Measurements from ENCODE around the gene ARL4A. TPM values are rescaled to one million over a fixed set of nuclear protein-coding genes. Genes with fewer than 3 reads are reported as not detected.

The ARL4A gene
- total and polyA plus RNA-seq, 2 of the 13 experiments (the other 11 are each of a cell fraction or from before 2014, with no cell fraction given) = 10.8 to 25.6 TPM

DNA sequence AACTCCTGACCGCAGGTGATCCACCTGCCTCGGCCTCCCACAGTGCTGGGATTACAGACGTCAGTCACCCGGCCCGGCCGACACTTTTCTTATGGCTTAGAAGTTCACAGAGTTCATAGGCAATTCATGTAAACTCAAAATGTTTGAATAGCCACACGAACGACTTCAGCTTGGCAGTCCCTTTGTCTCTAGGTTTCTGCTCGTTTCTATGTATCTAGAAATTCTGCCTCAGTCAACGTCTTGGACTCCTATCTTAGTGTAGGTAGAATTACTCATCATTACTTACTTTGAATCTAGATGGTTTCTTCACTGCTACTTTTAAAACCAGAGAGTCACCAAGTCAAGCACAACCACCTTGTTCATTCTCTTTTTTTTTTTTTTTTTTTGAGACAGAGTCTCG is 23.7 kb downstream of the ARL4A start:
- H3K27ac ChIP-seq (ENCODE audit: extremely low read length, insufficient read depth, low read length) = no peak overlapping the region
- in situ Hi-C loops (cut with HindIII; ENCODE audit: extremely low pct_ligation_motif_present, low pct_unique_long_range_greater_than_20kb) = no loop called here

DNA sequence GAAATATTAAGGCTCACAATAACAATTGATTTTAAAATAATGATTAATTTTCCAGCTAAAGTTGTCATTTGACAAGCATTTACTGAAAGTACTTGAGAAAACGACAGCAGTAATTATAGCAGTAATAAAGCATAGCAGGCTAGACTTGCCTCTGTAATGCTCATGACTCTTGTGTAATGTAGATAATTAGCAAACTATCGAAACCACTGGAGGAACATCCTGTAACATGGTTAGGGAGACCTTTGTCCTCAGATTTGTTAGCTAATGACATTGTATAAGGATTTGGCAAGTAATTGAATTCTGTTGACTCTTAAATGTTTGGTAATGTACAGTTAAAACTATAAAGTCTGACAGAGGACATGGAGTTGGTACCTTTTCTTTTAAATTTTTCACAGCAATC is 24.8 kb downstream of the ARL4A start:
- CTCF ChIA-PET (ENCODE audit: low intra/inter-chr PET ratio, low total read pairs) = no interaction called here
- H2AFZ ChIP-seq (ENCODE audit: low read length) = no peak overlapping the region
- no TSS peak for BruUV-seq (replicated peaks)
- H3K4me3 ChIP-seq (replicated peaks in 1 of 3; ENCODE audit: insufficient read depth in 1 of 3, low read depth in 2 of 3, low read length in 3 of 3) = no peak overlapping the region
- DNase-seq (ENCODE audit: low spot score) = peak; percentile 69
- peaks cover 40% of the 10 kb centered on the region for H3K4me1 ChIP-seq (ENCODE audit: insufficient read depth, low read length)
- peak; percentile 42; the same call in 2 of the 3 replicates for ATAC-seq
- no peaks in the 10 kb centered on the region for H3K36me3 ChIP-seq (replicated peaks in 1 of 2; ENCODE audit: control insufficient read depth in 1 of 2, insufficient read depth in 2 of 2, low read length in 2 of 2)
- intact Hi-C loops (cut with micrococcal nuclease; ENCODE audit: unreplicated experiment) (no loop called here), in situ Hi-C loops (cut with HindIII; ENCODE audit: extremely low pct_ligation_motif_present, low pct_unique_long_range_greater_than_20kb) (no loop called here)
- H3K9me3 ChIP-seq (ENCODE audit: low read length) = no peaks in the 10 kb centered on the region
- H3K9ac ChIP-seq (ENCODE audit: insufficient read depth, low read depth, low read length) = no peak overlapping the region
- H4K20me1 ChIP-seq (ENCODE audit: insufficient read depth, low read length) = no peaks in the 10 kb centered on the region
- POLR2A ChIA-PET = interaction anchor here (1.0 kb wide), 1 partner anchor 25 kb away, joined by 4 read pairs; the partner anchor contains the start of gene ARL4A
- 2% methylated on average over 2 of the region's 2 CpGs for WGBS (ENCODE audit: low lambda C conversion rate)
- H3K27ac ChIP-seq (ENCODE audit: extremely low read length, insufficient read depth, low read length) = no peak overlapping the region
- no peaks in the 10 kb centered on the region for H3K27me3 ChIP-seq (ENCODE audit: control insufficient read depth in 1 of 2, insufficient read depth in 2 of 2, low read length in 2 of 2)
- FAIRE-seq = no peak
- no peak overlapping the region for H3K4me2 ChIP-seq (ENCODE audit: low read depth, low read length)
- H3K79me2 ChIP-seq (ENCODE audit: insufficient read depth, low read length) = no peaks in the 10 kb centered on the region
- no peak for TF ChIP-seq ZNF777 (CRISPR knock-in tag; IDR thresholded peaks at IDR 0.05)
- TF ChIP-seq PTBP1 (IDR thresholded peaks at IDR 0.05; ENCODE audit: low read depth, low read length, poor library complexity, severe bottlenecking) = no peak
- no peak for TF ChIP-seq NONO (IDR thresholded peaks at IDR 0.05)
- no peak for TF ChIP-seq NONO (CRISPR knock-in tag; conservative IDR thresholded peaks at IDR 0.05)
- TF ChIP-seq FOXA3 (CRISPR knock-in tag; IDR thresholded peaks at IDR 0.05) = peak; percentile 8; the same call in 1 of the 2 replicates
- no peak for TF ChIP-seq HOXA9 (CRISPR knock-in tag; IDR thresholded peaks at IDR 0.05; ENCODE audit: borderline replicate concordance)
- TF ChIP-seq GLI4 (CRISPR knock-in tag; IDR thresholded peaks at IDR 0.05; ENCODE audit: borderline replicate concordance) = no peak
- no peak for TF ChIP-seq KDM1A (CRISPR knock-in tag; IDR thresholded peaks at IDR 0.05)
- TF ChIP-seq, protein P1, sequence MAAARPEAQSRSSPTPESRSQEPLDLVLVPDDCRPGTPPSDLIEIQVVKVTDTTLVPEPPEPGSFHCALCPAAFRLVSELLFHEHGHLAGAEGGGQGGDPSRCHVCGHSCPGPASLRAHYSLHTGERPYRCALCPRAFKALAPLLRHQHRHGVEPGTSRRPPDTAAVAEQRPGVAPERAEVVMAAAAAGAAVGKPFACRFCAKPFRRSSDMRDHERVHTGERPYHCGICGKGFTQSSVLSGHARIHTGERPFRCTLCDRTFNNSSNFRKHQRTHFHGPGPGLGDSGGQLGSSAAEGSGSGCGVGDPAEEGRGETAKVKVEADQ (CRISPR knock-in tag; IDR thresholded peaks at IDR 0.05; ENCODE audit: borderline replicate concordance) = no peak
- TF ChIP-seq POLR2AphosphoS2 (IDR thresholded peaks at IDR 0.05; ENCODE audit: low read depth, low read length) = no peak
- TF ChIP-seq NFIB (CRISPR knock-in tag; IDR thresholded peaks at IDR 0.05; ENCODE audit: borderline replicate concordance) = no peak
- no peak for TF ChIP-seq ZNF510 (CRISPR knock-in tag; IDR thresholded peaks at IDR 0.05; ENCODE audit: low read depth)
- TF ChIP-seq, protein P2, sequence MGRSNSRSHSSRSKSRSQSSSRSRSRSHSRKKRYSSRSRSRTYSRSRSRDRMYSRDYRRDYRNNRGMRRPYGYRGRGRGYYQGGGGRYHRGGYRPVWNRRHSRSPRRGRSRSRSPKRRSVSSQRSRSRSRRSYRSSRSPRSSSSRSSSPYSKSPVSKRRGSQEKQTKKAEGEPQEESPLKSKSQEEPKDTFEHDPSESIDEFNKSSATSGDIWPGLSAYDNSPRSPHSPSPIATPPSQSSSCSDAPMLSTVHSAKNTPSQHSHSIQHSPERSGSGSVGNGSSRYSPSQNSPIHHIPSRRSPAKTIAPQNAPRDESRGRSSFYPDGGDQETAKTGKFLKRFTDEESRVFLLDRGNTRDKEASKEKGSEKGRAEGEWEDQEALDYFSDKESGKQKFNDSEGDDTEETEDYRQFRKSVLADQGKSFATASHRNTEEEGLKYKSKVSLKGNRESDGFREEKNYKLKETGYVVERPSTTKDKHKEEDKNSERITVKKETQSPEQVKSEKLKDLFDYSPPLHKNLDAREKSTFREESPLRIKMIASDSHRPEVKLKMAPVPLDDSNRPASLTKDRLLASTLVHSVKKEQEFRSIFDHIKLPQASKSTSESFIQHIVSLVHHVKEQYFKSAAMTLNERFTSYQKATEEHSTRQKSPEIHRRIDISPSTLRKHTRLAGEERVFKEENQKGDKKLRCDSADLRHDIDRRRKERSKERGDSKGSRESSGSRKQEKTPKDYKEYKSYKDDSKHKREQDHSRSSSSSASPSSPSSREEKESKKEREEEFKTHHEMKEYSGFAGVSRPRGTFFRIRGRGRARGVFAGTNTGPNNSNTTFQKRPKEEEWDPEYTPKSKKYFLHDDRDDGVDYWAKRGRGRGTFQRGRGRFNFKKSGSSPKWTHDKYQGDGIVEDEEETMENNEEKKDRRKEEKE (IDR thresholded peaks at IDR 0.05) = no peak
- TF ChIP-seq HNF4A (CRISPR knock-in tag; IDR thresholded peaks at IDR 0.05) = peak; percentile 56
- 0 out of 2 replicates have a peak, but pooled peaks have one; percentile 28 for TF ChIP-seq ZNF614 (CRISPR knock-in tag; IDR thresholded peaks at IDR 0.05; ENCODE audit: borderline replicate concordance)

More for the DNA sequence above, 23.7 kb downstream of the ARL4A start:
- ATAC-seq (no peak), FAIRE-seq (no peak), DNase-seq (ENCODE audit: low spot score) (no peak)
- Histone ChIP-seq H3K4me1 (ENCODE audit: insufficient read depth, low read length) (peaks cover 32% of the 10 kb centered on the region), H3K36me3 (replicated peaks in 1 of 2; ENCODE audit: control insufficient read depth in 1 of 2, insufficient read depth in 2 of 2, low read length in 2 of 2) (no peaks in the 10 kb centered on the region), H4K20me1 (ENCODE audit: insufficient read depth, low read length) (no peaks in the 10 kb centered on the region), H3K9me3 (ENCODE audit: low read length) (no peaks in the 10 kb centered on the region), H3K27me3 (ENCODE audit: control insufficient read depth in 1 of 2, insufficient read depth in 2 of 2, low read length in 2 of 2) (no peaks in the 10 kb centered on the region), H2AFZ (ENCODE audit: low read length) (no peak overlapping the region), H3K9ac (ENCODE audit: insufficient read depth, low read depth, low read length) (no peak overlapping the region), H3K4me3 (replicated peaks in 1 of 3; ENCODE audit: insufficient read depth in 1 of 3, low read depth in 2 of 3, low read length in 3 of 3) (no peak overlapping the region), H3K79me2 (ENCODE audit: insufficient read depth, low read length) (no peaks in the 10 kb centered on the region), H3K4me2 (ENCODE audit: low read depth, low read length) (no peak overlapping the region)
- 71% methylated on average over 11 of the region's 11 CpGs for WGBS (ENCODE audit: low lambda C conversion rate)
- TF ChIP-seq ZBTB42 (CRISPR knock-in tag; IDR thresholded peaks at IDR 0.05) = no peak
- no peak for TF ChIP-seq NFE2L2 (IDR thresholded peaks at IDR 0.05; ENCODE audit: low read length)
- CTCF ChIA-PET (ENCODE audit: low intra/inter-chr PET ratio, low total read pairs) = no interaction called here
- no TSS peak for BruUV-seq (replicated peaks)
- intact Hi-C loops (cut with micrococcal nuclease; ENCODE audit: unreplicated experiment) = no loop called here
- POLR2A ChIA-PET = no interaction called here

Data from HepG2 (cell line).